ENCODE data around the gene C4orf46. TPM values are rescaled to one million over a fixed set of nuclear protein-coding genes. Genes with fewer than 3 reads are reported as not detected.
A peak's percentile ranks its signal among the peaks of the same experiment; 100 is the strongest.

C4orf46 gene
- total RNA-seq, 1 donor: 19.0 TPM

GRCh38 chr4:158657291-158657690 is 14.4 kb downstream of the C4orf46 start:
- H3K4me3 ChIP-seq (ENCODE audit: low read depth, low read length): no peak overlapping the region
- no peak for DNase-seq (ENCODE audit: low read depth)
- no peak for TF ChIP-seq CTCF (IDR thresholded peaks at IDR 0.05; ENCODE audit: insufficient read depth, low read depth, low read length)

- no peak for DNase-seq (ENCODE audit: low read depth)
- H3K4me3 ChIP-seq (ENCODE audit: low read depth, low read length): no peak overlapping the region
- TF ChIP-seq CTCF (IDR thresholded peaks at IDR 0.05; ENCODE audit: insufficient read depth, low read depth, low read length): no peak
Observed at GRCh38 chr4:158656439-158656838, 15.2 kb downstream of the C4orf46 start.

GRCh38 chr4:158652920-158653319 is 18.8 kb downstream of the C4orf46 start:
- no peak overlapping the region for H3K4me3 ChIP-seq (ENCODE audit: low read depth, low read length)
- TF ChIP-seq CTCF (IDR thresholded peaks at IDR 0.05; ENCODE audit: insufficient read depth, low read depth, low read length): no peak
- peak; percentile 16 for DNase-seq (ENCODE audit: low read depth)

GRCh38 chr4:158649111-158649680 is 22.5 kb downstream of the C4orf46 start:
- H3K4me3 ChIP-seq (ENCODE audit: low read depth, low read length): no peak overlapping the region
- DNase-seq (ENCODE audit: low read depth): peak; percentile 3
- no peak for TF ChIP-seq CTCF (IDR thresholded peaks at IDR 0.05; ENCODE audit: insufficient read depth, low read depth, low read length)

- no peak for DNase-seq (ENCODE audit: low read depth)
- no peak for TF ChIP-seq CTCF (IDR thresholded peaks at IDR 0.05; ENCODE audit: insufficient read depth, low read depth, low read length)
- no peak overlapping the region for H3K4me3 ChIP-seq (ENCODE audit: low read depth, low read length)
Observed at GRCh38 chr4:158644760-158645159, 26.9 kb downstream of the C4orf46 start.

GRCh38 chr4:158644356-158644755 is 27.3 kb downstream of the C4orf46 start:
- TF ChIP-seq CTCF (IDR thresholded peaks at IDR 0.05; ENCODE audit: insufficient read depth, low read depth, low read length): no peak
- DNase-seq (ENCODE audit: low read depth): no peak
- H3K4me3 ChIP-seq (ENCODE audit: low read depth, low read length): no peak overlapping the region

- TF ChIP-seq CTCF (IDR thresholded peaks at IDR 0.05; ENCODE audit: insufficient read depth, low read depth, low read length): no peak
- DNase-seq (ENCODE audit: low read depth): no peak
- no peak overlapping the region for H3K4me3 ChIP-seq (ENCODE audit: low read depth, low read length)
Observed at GRCh38 chr4:158636619-158637018, 35.1 kb downstream of the C4orf46 start.
